ENCODE measurements around the gene LDHAL6A. TPM values are rescaled to one million over a fixed set of nuclear protein-coding genes. Genes with fewer than 3 reads are reported as not detected.

Gene LDHAL6A
- total RNA-seq, 4 donors from 2014 or later, result not detected

DNA sequence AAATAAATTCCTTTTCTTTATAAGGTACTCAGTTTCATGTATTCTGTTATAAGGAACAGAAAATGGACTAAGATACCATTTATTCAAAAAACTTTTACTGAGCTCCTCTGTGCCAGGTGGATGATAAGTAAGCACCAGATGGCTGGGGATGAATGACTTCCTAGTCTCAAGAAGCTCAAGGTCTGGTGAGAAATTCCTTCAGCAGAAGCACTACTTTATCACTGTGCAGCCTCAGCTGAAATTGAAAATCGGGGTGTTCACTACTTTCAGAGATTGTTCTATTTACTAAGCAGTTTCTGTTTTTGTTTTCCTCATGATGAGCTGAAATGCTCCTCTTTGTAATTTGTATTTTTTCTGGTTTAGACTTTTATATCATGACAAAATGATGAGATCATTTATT lies 7.8 kb downstream of the LDHAL6A start:
- TF ChIP-seq, protein P1, sequence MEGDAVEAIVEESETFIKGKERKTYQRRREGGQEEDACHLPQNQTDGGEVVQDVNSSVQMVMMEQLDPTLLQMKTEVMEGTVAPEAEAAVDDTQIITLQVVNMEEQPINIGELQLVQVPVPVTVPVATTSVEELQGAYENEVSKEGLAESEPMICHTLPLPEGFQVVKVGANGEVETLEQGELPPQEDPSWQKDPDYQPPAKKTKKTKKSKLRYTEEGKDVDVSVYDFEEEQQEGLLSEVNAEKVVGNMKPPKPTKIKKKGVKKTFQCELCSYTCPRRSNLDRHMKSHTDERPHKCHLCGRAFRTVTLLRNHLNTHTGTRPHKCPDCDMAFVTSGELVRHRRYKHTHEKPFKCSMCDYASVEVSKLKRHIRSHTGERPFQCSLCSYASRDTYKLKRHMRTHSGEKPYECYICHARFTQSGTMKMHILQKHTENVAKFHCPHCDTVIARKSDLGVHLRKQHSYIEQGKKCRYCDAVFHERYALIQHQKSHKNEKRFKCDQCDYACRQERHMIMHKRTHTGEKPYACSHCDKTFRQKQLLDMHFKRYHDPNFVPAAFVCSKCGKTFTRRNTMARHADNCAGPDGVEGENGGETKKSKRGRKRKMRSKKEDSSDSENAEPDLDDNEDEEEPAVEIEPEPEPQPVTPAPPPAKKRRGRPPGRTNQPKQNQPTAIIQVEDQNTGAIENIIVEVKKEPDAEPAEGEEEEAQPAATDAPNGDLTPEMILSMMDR (IDR thresholded peaks at IDR 0.05), result no peak
- DNase-seq (ENCODE audit: low spot score), result no peak
- ATAC-seq (ENCODE audit: low FRiP score), result no peak

DNA sequence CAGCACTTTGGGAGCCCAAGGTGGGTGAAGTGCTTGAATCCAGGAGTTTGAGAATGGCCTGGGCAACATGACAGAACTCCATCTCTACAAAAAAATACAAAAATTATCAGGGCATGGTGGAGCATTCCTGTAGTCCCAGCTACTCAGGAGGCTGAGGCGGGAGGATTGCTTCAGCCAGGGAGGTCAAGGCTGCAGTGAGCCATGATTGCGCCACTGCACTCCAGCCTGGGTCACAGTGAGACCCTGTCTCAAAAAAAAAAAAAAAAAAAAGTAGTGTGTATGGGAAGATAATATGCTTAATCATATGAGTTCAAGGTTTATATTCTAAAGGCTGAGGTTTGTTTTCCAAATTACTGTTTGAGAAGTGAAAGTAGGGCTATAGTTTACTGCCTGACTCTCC lies 10.7 kb downstream of the LDHAL6A start:
- ATAC-seq (ENCODE audit: low FRiP score) (no peak), DNase-seq (ENCODE audit: low spot score) (no peak)
- TF ChIP-seq, protein P1 (IDR thresholded peaks at IDR 0.05), result no peak

DNA sequence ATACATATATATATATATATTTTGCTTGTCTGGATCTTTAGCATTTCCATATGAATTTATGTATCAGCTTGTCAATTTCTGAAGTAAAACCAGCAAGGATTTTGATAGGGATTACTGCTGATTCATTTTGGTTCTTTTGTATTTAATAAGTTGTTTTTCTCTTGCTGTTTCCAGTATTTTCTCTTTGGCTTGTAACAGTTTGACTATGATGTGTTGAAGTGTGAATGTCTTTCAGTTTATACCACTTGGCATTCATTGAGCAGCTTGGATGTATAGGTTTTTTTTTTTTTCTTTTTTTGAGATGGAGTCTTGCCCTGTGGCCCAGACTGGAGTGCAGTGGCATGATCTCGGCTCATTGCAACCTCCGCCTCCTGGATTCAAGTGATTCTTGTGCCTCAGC lies 12.4 kb downstream of the LDHAL6A start:
- DNase-seq (ENCODE audit: low spot score), result no peak
- TF ChIP-seq, protein P1 (IDR thresholded peaks at IDR 0.05), result no peak
- ATAC-seq (ENCODE audit: low FRiP score), result no peak

DNA sequence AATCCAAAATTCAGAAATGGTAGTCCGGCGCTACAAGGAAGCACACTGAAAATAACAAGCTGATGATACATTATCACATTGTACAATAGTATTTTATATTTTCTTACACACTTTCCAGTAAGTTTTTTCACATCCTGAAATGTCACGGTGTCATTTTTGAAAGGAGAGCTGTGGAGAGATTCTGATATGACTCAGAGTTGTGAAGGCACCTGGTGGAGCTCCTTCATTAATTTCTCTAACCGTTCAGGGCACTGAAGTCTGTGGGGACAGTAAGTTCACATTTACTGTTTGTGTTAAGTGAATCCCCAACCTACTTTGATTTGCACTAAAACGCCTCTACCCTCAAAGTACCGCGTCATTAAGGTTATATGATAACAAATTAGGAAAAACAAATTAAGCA lies 13.3 kb downstream of the LDHAL6A start:
- ATAC-seq (ENCODE audit: low FRiP score) (no peak), DNase-seq (ENCODE audit: low spot score) (no peak)
- TF ChIP-seq, protein P1 (IDR thresholded peaks at IDR 0.05), result no peak

DNA sequence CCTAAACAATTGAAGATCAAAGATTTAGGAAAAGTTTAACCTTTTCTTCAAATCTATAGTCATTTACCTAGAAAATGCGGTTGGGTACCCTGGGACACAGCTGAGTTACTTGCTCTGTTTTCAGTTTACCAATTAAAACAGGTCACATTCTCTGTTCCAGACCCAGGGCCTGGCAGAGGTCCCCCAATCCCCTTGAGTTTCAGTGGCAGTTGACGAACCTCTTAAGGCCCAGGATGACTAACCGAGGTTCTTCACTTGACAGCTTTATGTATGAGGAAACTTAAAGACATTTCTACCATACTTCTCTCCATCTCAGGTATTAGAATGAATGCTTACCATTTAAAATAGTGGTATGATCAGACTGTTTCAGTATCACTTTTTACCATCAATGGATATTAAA lies 16.3 kb downstream of the LDHAL6A start:
- ATAC-seq (ENCODE audit: low FRiP score) (no peak), DNase-seq (ENCODE audit: low spot score) (no peak)
- TF ChIP-seq, protein P1 (IDR thresholded peaks at IDR 0.05), result no peak

DNA sequence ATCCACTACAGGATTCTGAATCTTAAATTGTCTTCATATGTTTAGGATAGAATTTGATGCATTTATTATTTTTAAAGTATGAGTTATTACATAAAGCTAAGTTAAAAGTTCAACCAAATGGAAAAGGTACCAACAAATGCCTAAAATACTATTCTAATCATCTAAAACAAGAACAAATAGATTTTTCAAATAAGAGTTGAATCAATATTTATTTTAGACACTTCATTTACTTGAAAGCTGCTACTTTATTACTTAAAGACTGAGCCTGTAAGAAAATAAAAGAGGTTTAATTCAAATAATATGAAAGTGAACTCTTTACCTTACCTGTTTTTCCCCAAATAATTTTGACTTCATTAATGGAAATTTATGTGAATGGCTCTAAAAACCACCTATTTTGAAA lies 16.9 kb downstream of the LDHAL6A start:
- DNase-seq (ENCODE audit: low spot score) (no peak), ATAC-seq (ENCODE audit: low FRiP score) (no peak)
- TF ChIP-seq, protein P1 (IDR thresholded peaks at IDR 0.05), result no peak

DNA sequence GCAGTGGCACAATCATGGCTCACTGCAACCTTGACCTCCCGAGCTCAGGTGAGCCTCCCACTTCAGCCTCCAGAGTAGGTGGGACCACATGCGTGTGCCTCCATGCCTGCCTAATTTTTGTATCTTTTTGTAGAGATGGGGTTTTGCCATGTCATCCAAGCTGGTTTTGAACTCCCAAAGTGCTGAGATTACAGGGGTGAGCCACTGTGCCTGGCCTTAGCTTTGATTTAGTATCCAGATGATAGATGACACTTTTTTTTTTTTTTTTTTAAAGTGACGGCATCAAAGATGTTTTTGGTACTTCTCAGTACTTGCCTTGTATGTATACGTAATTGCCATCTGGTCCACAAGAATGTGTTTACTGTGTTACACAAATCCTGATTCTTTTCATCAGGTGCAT lies 23.4 kb downstream of the LDHAL6A start:
- DNase-seq (ENCODE audit: low spot score) (no peak), ATAC-seq (ENCODE audit: low FRiP score) (no peak)
- TF ChIP-seq, protein P1 (IDR thresholded peaks at IDR 0.05), result no peak

Data from omental fat pad (tissue), 4 donors.